H1 (cell line): Measurements from ENCODE around the gene SPTAN1.

Experiments
- CREB1 ChIP-seq: IDR thresholded peaks from 2 replicates; pipeline ENCODE4 v1.6.1; 2012; ENCODE audit warnings: inconsistent platforms
- CTCF ChIP-seq, 3 experiments: IDR thresholded peaks; 1 replicate in 2 of 3; 2 replicates in 1 of 3; pipeline versions ENCODE4 v1.5.1 to v1.6.1; 2011; ENCODE audit warnings: low read length in 3 of 3, mild to moderate bottlenecking in 3 of 3, inconsistent platforms in 2 of 3, low read depth in 1 of 3, moderate library complexity in 1 of 3; ENCODE audit not compliant: insufficient read depth in 1 of 3; ENCODE audit errors: control extremely low read depth in 1 of 3

- TF ChIP-seq CREB1 (no peak), CTCF (IDR thresholded peaks at IDR 0.05; ENCODE audit: control extremely low read depth in 1 of 3, insufficient read depth in 1 of 3, low read depth in 1 of 3, low read length in 3 of 3) (no peak)
These were observed 59.4 kb downstream of the SPTAN1 start for GRCh38 chr9:128611600-128612394.
